Neural progenitor cell (in vitro differentiated cells): ENCODE data around the gene TPSD1. TPM values are rescaled to one million over a fixed set of nuclear protein-coding genes. Genes with fewer than 3 reads are reported as not detected.

Experiments used
- DNase-seq: peaks from one replicate; pipeline ENCODE4 v3.0.0-alpha.2; 2016; ENCODE audit warnings: low spot score
- H2AFZ ChIP-seq: fragments of 200-600 bp; sonication (generic); replicated peaks from 2 replicates; pipeline ENCODE4 v1.6.1; 2016; ENCODE audit warnings: antibody characterized with exemption
- H3F3A ChIP-seq: fragments of 200-600 bp; sonication (generic); 2 replicates; pipeline ENCODE4 v1.6.1; 2016; ENCODE audit warnings: antibody characterized with exemption, low read depth
- H3K27ac ChIP-seq: fragments of 200-600 bp; sonication (generic); 2 replicates; pipeline ENCODE4 v1.5.1; 2016; ENCODE audit warnings: mild to moderate bottlenecking
- H3K27me3 ChIP-seq: fragments of 200-600 bp; sonication (generic); 2 replicates; pipeline ENCODE4 v1.6.1; 2016; ENCODE audit warnings: mild to moderate bottlenecking, moderate library complexity
- H3K36me3 ChIP-seq: fragments of 200-600 bp; sonication (generic); 2 replicates; pipeline ENCODE4 v1.5.1; 2016
- H3K4me1 ChIP-seq: fragments of 200-600 bp; sonication (generic); 2 replicates; pipeline ENCODE4 v1.6.1; 2016; ENCODE audit warnings: mixed run types
- H3K4me2 ChIP-seq: fragments of 200-600 bp; sonication (generic); 2 replicates; pipeline ENCODE4 v1.6.1; 2016
- H3K4me3 ChIP-seq: fragments of 200-600 bp; sonication (generic); 2 replicates; pipeline ENCODE4 v1.5.1; 2016
- H3K79me2 ChIP-seq: fragments of 200-600 bp; sonication (generic); 2 replicates; pipeline ENCODE4 v1.6.1; 2016; ENCODE audit warnings: low read depth
- H3K9ac ChIP-seq: fragments of 200-600 bp; sonication (generic); 2 replicates; pipeline ENCODE4 v1.6.1; 2016
- H3K9me3 ChIP-seq: fragments of 200-600 bp; sonication (generic); 2 replicates; pipeline ENCODE4 v1.5.1; 2016; ENCODE audit warnings: low read depth
- H4K20me1 ChIP-seq: fragments of 200-600 bp; sonication (generic); 2 replicates; pipeline ENCODE4 v1.6.1; 2016; ENCODE audit warnings: low read depth
- H3K27ac Mint-ChIP-seq: 3 replicates; pipeline ENCODE4 v1.8.0; 2021; ENCODE audit warnings: mixed read lengths
- H3K27me3 Mint-ChIP-seq: 2 replicates; pipeline ENCODE4 v1.8.0; 2022; ENCODE audit warnings: low read depth, mild to moderate bottlenecking, inconsistent platforms, moderate library complexity, mixed read lengths; ENCODE audit not compliant: insufficient read depth
- H3K36me3 Mint-ChIP-seq: 3 replicates; pipeline ENCODE4 v1.8.0; 2021; ENCODE audit warnings: mixed read lengths
- H3K4me1 Mint-ChIP-seq: 3 replicates; pipeline ENCODE4 v1.8.0; 2021; ENCODE audit warnings: mixed read lengths
- H3K4me3 Mint-ChIP-seq: 3 replicates; pipeline ENCODE4 v1.8.0; 2021; ENCODE audit warnings: mild to moderate bottlenecking, moderate library complexity, mixed read lengths
- H3K9me3 Mint-ChIP-seq: 3 replicates; pipeline ENCODE4 v1.8.0; 2020; ENCODE audit warnings: mixed read lengths
- CTCF ChIP-seq: fragments of 200-600 bp; sonication (generic); IDR thresholded peaks from 2 replicates; pipeline ENCODE4 v1.5.1; 2017; ENCODE audit warnings: antibody characterized with exemption, mild to moderate bottlenecking
- EZH2 ChIP-seq: fragments of 200-600 bp; sonication (generic); IDR thresholded peaks from 2 replicates; pipeline ENCODE4 v1.6.1; 2017; ENCODE audit warnings: antibody characterized with exemption, mild to moderate bottlenecking, moderate library complexity
- EZH2phosphoT487 ChIP-seq: fragments of 200-600 bp; sonication (generic); IDR thresholded peaks from 2 replicates; pipeline ENCODE4 v1.6.1; 2017; ENCODE audit warnings: antibody characterized with exemption
- total RNA-seq: library from RNA; depleted of rRNA; stranded (reverse); fragments of >200 nt; gene quantifications from 2 replicates; pipeline ENCODE4 v1.2.3, GENCODE V29; 2015; ENCODE audit warnings: low replicate concordance

The TPSD1 gene
- total RNA-seq, 1 donor from 2014 or later, result not detected

GRCh38 chr16:1212616-1213194 is 43.2 kb upstream of the TPSD1 start:
- Mint-ChIP-seq H3K9me3 (no peaks in the 10 kb centered on the region), H3K4me3 (no peak overlapping the region), H3K36me3 (no peaks in the 10 kb centered on the region), H3K4me1 (no peaks in the 10 kb centered on the region), H3K27me3 (no peaks in the 10 kb centered on the region), H3K27ac (no peak overlapping the region)
- no peak overlapping the region for H3K4me2 ChIP-seq
- H3K9me3 ChIP-seq, result no peaks in the 10 kb centered on the region
- no peak overlapping the region for H3K9ac ChIP-seq
- TF ChIP-seq EZH2phosphoT487, result no peak
- TF ChIP-seq EZH2, result no peak
- TF ChIP-seq CTCF, result no peak
- H3K79me2 ChIP-seq, result no peaks in the 10 kb centered on the region
- H3K36me3 ChIP-seq, result no peaks in the 10 kb centered on the region
- H2AFZ ChIP-seq, result no peak overlapping the region
- no peaks in the 10 kb centered on the region for H3F3A ChIP-seq
- H3K4me1 ChIP-seq, result no peaks in the 10 kb centered on the region
- no peaks in the 10 kb centered on the region for H4K20me1 ChIP-seq
- no peak overlapping the region for H3K4me3 ChIP-seq
- no peaks in the 10 kb centered on the region for H3K27me3 ChIP-seq
- no peak overlapping the region for H3K27ac ChIP-seq
- no peak for DNase-seq

GRCh38 chr16:1213231-1213630 is 42.6 kb upstream of the TPSD1 start:
- Histone ChIP-seq H3K36me3 (no peaks in the 10 kb centered on the region), H3K27me3 (no peaks in the 10 kb centered on the region), H4K20me1 (no peaks in the 10 kb centered on the region), H3K27ac (no peak overlapping the region), H3K4me2 (no peak overlapping the region), H3K9me3 (no peaks in the 10 kb centered on the region), H3K9ac (no peak overlapping the region), H3K4me1 (no peaks in the 10 kb centered on the region), H3F3A (no peaks in the 10 kb centered on the region), H2AFZ (no peak overlapping the region), H3K4me3 (no peak overlapping the region), H3K79me2 (no peaks in the 10 kb centered on the region)
- Mint-ChIP-seq H3K27ac (no peak overlapping the region), H3K27me3 (no peaks in the 10 kb centered on the region), H3K4me3 (no peak overlapping the region), H3K4me1 (no peaks in the 10 kb centered on the region), H3K9me3 (no peaks in the 10 kb centered on the region), H3K36me3 (no peaks in the 10 kb centered on the region)
- TF ChIP-seq EZH2 (no peak), EZH2phosphoT487 (no peak)
- no peak for DNase-seq

GRCh38 chr16:1213796-1214372 is 42.0 kb upstream of the TPSD1 start:
- Mint-ChIP-seq H3K36me3 (no peaks in the 10 kb centered on the region), H3K27ac (no peak overlapping the region), H3K27me3 (no peaks in the 10 kb centered on the region), H3K4me1 (no peaks in the 10 kb centered on the region), H3K9me3 (no peaks in the 10 kb centered on the region), H3K4me3 (no peak overlapping the region)
- Histone ChIP-seq H3K27ac (no peak overlapping the region), H3K4me1 (no peaks in the 10 kb centered on the region), H3K4me3 (no peak overlapping the region), H3K79me2 (no peaks in the 10 kb centered on the region), H3K9me3 (no peaks in the 10 kb centered on the region), H3K4me2 (no peak overlapping the region), H3K36me3 (no peaks in the 10 kb centered on the region), H3K9ac (no peak overlapping the region), H4K20me1 (no peaks in the 10 kb centered on the region), H3F3A (no peaks in the 10 kb centered on the region), H3K27me3 (no peaks in the 10 kb centered on the region), H2AFZ (no peak overlapping the region)
- no peak for DNase-seq
- no peak for TF ChIP-seq EZH2
- TF ChIP-seq CTCF, result no peak
- no peak for TF ChIP-seq EZH2phosphoT487

- Histone ChIP-seq H3K27me3 (no peaks in the 10 kb centered on the region), H3F3A (no peaks in the 10 kb centered on the region), H3K9me3 (no peaks in the 10 kb centered on the region), H3K27ac (no peak overlapping the region), H3K4me3 (no peak overlapping the region), H3K9ac (no peak overlapping the region), H3K36me3 (no peaks in the 10 kb centered on the region), H2AFZ (no peak overlapping the region), H3K4me2 (no peak overlapping the region), H4K20me1 (no peaks in the 10 kb centered on the region), H3K79me2 (no peaks in the 10 kb centered on the region), H3K4me1 (no peaks in the 10 kb centered on the region)
- no peaks in the 10 kb centered on the region for H3K9me3 Mint-ChIP-seq
- TF ChIP-seq EZH2 (no peak), EZH2phosphoT487 (no peak), CTCF (no peak)
- no peak overlapping the region for H3K4me3 Mint-ChIP-seq
- H3K27me3 Mint-ChIP-seq, result no peaks in the 10 kb centered on the region
- H3K4me1 Mint-ChIP-seq, result no peaks in the 10 kb centered on the region
- DNase-seq, result no peak
- no peak overlapping the region for H3K27ac Mint-ChIP-seq
- H3K36me3 Mint-ChIP-seq, result no peaks in the 10 kb centered on the region
These were observed 41.1 kb upstream of the TPSD1 start for GRCh38 chr16:1214719-1215118.
